Activated B cell treated with CpG ODN at 0.5 μM for 24 hours (primary cell): ENCODE results near the gene TMEM150B. TPM values are rescaled to one million over a fixed set of nuclear protein-coding genes. Genes with fewer than 3 reads are reported as not detected.

Experiments
- ATAC-seq: fragments of 200-7000 bp; cut with Tn5 transposase; one replicate; pipeline ENCODE4 v1.10.0; 2021; ENCODE audit warnings: low read depth, mild to moderate bottlenecking, moderate library complexity
- CTCF ChIA-PET: fragments of 350-600 bp; sonication (Branson Sonifier 250); formaldehyde crosslinking; loops from one replicate; lab custom pipeline; 2021; ENCODE audit warnings: antibody characterized with exemption; lab: Charles Lee
- POLR2A ChIA-PET: fragments of 350-600 bp; sonication (Branson Sonifier 250); formaldehyde crosslinking; loops from one replicate; lab custom pipeline; 2021; ENCODE audit warnings: antibody characterized with exemption; lab: Charles Lee
- DNase-seq: peaks from one replicate; pipeline ENCODE4 v3.0.0; 2022
- H3K27ac Mint-ChIP-seq: one replicate; pipeline ENCODE4 v1.8.0; 2020; ENCODE audit warnings: mixed read lengths
- H3K27me3 Mint-ChIP-seq: one replicate; pipeline ENCODE4 v1.8.0; 2021; ENCODE audit warnings: mixed read lengths
- H3K36me3 Mint-ChIP-seq: one replicate; pipeline ENCODE4 v1.8.0; 2021; ENCODE audit warnings: low read depth, mixed read lengths
- H3K4me1 Mint-ChIP-seq: one replicate; pipeline ENCODE4 v1.8.0; 2021; ENCODE audit warnings: mixed read lengths
- H3K4me3 Mint-ChIP-seq: one replicate; pipeline ENCODE4 v1.8.0; 2020; ENCODE audit warnings: mild to moderate bottlenecking, mixed read lengths
- H3K9me3 Mint-ChIP-seq: one replicate; pipeline ENCODE4 v1.8.0; 2020; ENCODE audit warnings: mixed read lengths
- intact Hi-C: fragments of 100-400 bp; cut with micrococcal nuclease; formaldehyde crosslinking; loops from one replicate; pipeline ENCODE4 v1.15.1; 2024
- total RNA-seq: library from RNA; stranded (reverse); gene quantifications from 2 replicates; pipeline ENCODE4 v1.2.3, GENCODE V29; 2022
- TF ChIP-seq, protein P1 (sequence below): fragments of 200-600 bp; IDR thresholded peaks from one replicate; pipeline ENCODE4 v1.8.0; 2022; ENCODE audit warnings: antibody characterized with exemption, mild to moderate bottlenecking

TMEM150B gene
- total RNA-seq, 1 donor from 2014 or later, result not detected

DNA sequence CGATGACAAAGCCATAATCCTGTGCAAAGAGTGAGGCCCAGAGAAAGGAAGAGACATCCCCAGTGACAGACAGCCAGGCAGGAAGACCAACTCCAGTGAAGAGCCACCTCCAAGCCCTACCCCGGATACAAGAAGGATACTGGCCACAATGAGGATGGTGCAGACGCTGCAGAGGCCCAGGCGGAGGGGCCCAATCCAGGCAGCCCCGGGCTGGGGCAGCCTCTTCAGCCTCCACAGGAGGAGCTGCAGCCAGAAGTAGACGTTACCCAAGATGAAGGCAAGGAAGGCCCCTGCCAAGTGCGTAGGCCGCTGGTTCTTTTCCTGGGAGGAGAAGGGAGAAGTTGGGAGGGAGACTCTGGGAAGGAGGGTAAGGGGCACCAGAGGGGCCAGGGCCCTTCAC is 8.5 kb downstream of the TMEM150B start:
- POLR2A ChIA-PET, result no interaction called here

DNA sequence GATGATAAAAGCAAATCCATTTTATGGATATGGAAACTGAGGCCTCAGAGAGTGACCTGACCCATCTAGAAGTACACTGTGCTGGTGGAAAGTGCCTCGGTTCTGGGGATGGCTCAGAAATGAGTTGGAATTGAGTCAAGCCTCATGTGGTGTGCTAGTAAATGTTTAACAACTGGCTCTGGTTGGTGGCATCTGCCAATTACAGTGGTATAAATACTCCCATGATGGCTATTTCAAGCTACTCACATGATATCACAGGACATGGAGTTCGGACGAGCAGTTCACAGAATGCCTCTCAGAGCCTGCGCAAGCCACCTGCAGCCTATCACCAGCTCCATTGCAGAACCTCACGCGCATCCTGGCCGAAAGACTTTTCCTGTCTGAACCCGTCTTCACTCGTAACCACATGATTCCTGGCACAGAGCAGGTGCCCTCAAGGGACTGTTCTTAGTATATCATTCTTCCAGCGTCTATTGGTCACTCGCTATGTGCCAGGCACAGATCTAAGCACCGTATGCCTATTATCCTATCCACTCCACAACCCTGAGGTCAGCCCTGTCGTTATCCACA is 9.1 kb downstream of the TMEM150B start:
- ATAC-seq (no peak), DNase-seq (no peak)
- Mint-ChIP-seq H3K4me1 (no peaks in the 10 kb centered on the region), H3K4me3 (no peak overlapping the region), H3K27ac (no peak overlapping the region), H3K9me3 (no peaks in the 10 kb centered on the region), H3K27me3 (peaks cover 6% of the 10 kb centered on the region), H3K36me3 (no peaks in the 10 kb centered on the region)
- POLR2A ChIA-PET, result interaction anchor here (0.7 kb wide), 1 partner anchor 37 kb away, joined by 3 read pairs; no protein-coding TSS in a partner anchor
- intact Hi-C loops, result no loop called here
- TF ChIP-seq, protein P1, sequence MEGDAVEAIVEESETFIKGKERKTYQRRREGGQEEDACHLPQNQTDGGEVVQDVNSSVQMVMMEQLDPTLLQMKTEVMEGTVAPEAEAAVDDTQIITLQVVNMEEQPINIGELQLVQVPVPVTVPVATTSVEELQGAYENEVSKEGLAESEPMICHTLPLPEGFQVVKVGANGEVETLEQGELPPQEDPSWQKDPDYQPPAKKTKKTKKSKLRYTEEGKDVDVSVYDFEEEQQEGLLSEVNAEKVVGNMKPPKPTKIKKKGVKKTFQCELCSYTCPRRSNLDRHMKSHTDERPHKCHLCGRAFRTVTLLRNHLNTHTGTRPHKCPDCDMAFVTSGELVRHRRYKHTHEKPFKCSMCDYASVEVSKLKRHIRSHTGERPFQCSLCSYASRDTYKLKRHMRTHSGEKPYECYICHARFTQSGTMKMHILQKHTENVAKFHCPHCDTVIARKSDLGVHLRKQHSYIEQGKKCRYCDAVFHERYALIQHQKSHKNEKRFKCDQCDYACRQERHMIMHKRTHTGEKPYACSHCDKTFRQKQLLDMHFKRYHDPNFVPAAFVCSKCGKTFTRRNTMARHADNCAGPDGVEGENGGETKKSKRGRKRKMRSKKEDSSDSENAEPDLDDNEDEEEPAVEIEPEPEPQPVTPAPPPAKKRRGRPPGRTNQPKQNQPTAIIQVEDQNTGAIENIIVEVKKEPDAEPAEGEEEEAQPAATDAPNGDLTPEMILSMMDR, result no peak
- CTCF ChIA-PET, result no interaction called here

More for the DNA sequence above, 8.5 kb downstream of the TMEM150B start:
- Mint-ChIP-seq H3K27me3 (peaks cover 12% of the 10 kb centered on the region), H3K36me3 (no peaks in the 10 kb centered on the region), H3K4me1 (no peaks in the 10 kb centered on the region), H3K9me3 (no peaks in the 10 kb centered on the region), H3K27ac (no peak overlapping the region), H3K4me3 (no peak overlapping the region)
- intact Hi-C loops, result no loop called here
- TF ChIP-seq, protein P1, result no peak
- ATAC-seq (no peak), DNase-seq (no peak)
- CTCF ChIA-PET, result no interaction called here

DNA sequence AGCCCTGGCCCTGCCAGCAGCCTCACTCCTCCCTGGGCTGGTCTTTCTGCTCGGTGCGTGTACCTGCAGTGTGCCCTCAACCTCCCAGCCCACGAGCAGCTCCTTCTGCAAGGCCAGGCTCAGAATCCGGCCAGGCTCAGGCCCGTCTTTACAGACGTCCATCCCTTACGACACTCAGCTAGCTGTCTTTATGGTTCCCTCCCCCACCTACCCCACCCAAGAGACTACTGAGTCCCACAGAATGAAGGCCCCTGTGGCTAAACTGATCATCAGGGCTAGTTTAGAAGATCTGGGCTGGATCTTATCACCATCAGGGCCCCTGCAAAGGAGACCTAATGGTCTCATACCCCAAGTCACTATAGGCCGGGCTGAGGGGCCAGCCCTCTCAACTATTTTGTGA is 10.7 kb downstream of the TMEM150B start:
- POLR2A ChIA-PET, result no interaction called here
- DNase-seq (no peak), ATAC-seq (no peak)
- TF ChIP-seq, protein P1, result no peak
- H3K27me3 Mint-ChIP-seq, result no peaks in the 10 kb centered on the region
- H3K9me3 Mint-ChIP-seq, result no peaks in the 10 kb centered on the region
- no peaks in the 10 kb centered on the region for H3K4me1 Mint-ChIP-seq
- no peak overlapping the region for H3K4me3 Mint-ChIP-seq
- no peak overlapping the region for H3K27ac Mint-ChIP-seq
- intact Hi-C loops, result no loop called here
- H3K36me3 Mint-ChIP-seq, result no peaks in the 10 kb centered on the region
- CTCF ChIA-PET, result no interaction called here

DNA sequence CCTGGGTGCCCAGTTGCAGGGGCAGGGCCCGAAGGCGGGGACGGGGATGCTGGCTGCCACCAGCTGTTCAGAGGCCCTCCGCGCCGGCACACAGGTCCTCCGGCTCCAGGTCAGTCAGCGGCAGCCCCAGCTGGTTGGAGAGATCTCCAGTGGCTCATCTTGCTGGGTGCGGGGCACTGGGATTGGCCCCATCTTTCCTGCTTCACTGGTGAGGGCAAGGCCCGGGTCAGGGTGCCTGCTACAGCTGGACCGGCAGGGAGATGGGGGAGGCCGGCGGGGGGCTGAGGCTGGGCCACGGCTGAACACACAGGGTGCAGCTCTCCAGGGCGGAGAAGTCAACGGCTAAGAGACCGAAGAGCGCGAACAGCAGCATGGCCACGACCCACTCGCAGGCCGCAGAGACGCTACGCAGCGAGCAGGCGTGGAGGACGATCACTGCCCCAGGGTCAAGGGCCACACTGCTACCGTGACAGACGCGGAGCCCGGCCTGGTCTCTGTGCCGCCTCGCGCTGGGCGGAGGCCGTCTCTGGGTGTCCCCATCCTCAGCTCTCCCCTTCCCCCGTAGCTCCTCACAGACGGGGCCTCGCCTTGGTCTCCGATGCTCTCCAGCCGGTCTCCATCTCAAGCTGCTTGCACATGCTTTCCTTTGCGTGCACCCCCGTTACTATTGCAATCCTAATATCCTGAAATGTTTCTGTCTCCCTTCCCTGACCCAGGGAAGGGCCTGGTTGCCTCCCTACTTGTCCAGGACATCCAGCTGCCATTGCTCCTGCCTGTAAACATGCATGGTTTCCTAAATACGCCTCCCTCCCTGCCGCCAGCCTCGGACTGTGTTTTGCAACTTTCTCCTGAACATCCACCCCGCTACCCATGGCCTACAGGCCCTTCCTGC is 12.3 kb downstream of the TMEM150B start:
- CTCF ChIA-PET, result no interaction called here
- no peaks in the 10 kb centered on the region for H3K36me3 Mint-ChIP-seq
- ATAC-seq, result no peak
- intact Hi-C loops, result no loop called here
- DNase-seq, result no peak
- no peaks in the 10 kb centered on the region for H3K27me3 Mint-ChIP-seq
- H3K27ac Mint-ChIP-seq, result no peak overlapping the region
- H3K9me3 Mint-ChIP-seq, result no peaks in the 10 kb centered on the region
- no peak overlapping the region for H3K4me3 Mint-ChIP-seq
- TF ChIP-seq, protein P1, result no peak
- H3K4me1 Mint-ChIP-seq, result no peaks in the 10 kb centered on the region
- POLR2A ChIA-PET, result interaction anchor here (0.6 kb wide), 1 partner anchor 95 kb away, joined by 4 read pairs; the partner anchor contains the start of gene UBE2S

DNA sequence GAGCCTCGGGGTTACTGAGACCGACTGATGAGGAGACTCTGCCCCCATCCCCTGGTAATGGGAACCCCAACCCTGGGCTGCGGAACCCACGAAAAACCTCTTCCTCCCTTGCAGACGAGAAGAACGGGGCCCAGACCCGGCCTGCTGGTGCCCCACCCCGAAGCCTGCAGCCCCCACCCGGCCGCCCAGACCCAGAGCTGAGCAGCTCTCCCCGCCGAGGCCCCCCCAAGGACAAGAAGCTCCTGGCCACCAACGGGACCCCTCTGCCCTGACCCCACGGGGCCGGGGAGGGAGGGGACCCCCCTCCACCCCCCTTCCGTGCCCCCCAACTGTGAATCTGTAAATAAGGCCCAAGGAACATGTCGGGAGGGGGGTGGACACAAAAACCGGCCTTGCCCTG is 13.3 kb downstream of the TMEM150B start:
- TF ChIP-seq, protein P1, result no peak
- H3K27ac Mint-ChIP-seq, result no peak overlapping the region
- intact Hi-C loops, result no loop called here

More for the DNA sequence above, 13.3 kb downstream of the TMEM150B start:
- Mint-ChIP-seq H3K36me3 (no peaks in the 10 kb centered on the region), H3K27me3 (no peaks in the 10 kb centered on the region), H3K4me1 (no peaks in the 10 kb centered on the region), H3K4me3 (no peak overlapping the region), H3K9me3 (no peaks in the 10 kb centered on the region)
- no peak for ATAC-seq
- CTCF ChIA-PET, result no interaction called here
- DNase-seq, result no peak
- POLR2A ChIA-PET, result interaction anchor here (0.6 kb wide), 2 partner anchors 73 to 96 kb away, joined by 4 read pairs; partner anchors contain the start of gene UBE2S
